GM19043 (cell line): ENCODE results near the gene NANOG.
"Not testable (repeated sequence)": the region's sequence is repeated elsewhere in the genome, so short reads cannot be mapped to it uniquely, and the experiment has no call there.

ENCODE experiments used
- ATAC-seq: cut with Tn5 transposase; IDR thresholded peaks from one replicate; pipeline ENCODE4 v1.9.1; 2021; ENCODE audit warnings: low read depth; ENCODE audit not compliant: unreplicated experiment

The NANOG gene

GRCh38 chr12:7798750-7799308 is 9.6 kb downstream of the NANOG start:
- not testable (repeated sequence) for ATAC-seq

GRCh38 chr12:7801460-7801859 is 12.3 kb downstream of the NANOG start:
- ATAC-seq: no peak

GRCh38 chr12:7806319-7806718 is 17.1 kb downstream of the NANOG start:
- ATAC-seq: not testable (repeated sequence)

GRCh38 chr12:7806863-7807487 is 17.8 kb downstream of the NANOG start:
- no peak for ATAC-seq

GRCh38 chr12:7825754-7826153 is 36.6 kb downstream of the NANOG start:
- not testable (repeated sequence) for ATAC-seq

GRCh38 chr12:7829737-7830136 is 40.5 kb downstream of the NANOG start:
- not testable (repeated sequence) for ATAC-seq

GRCh38 chr12:7832059-7832696 is 43.0 kb downstream of the NANOG start:
- ATAC-seq: no peak

GRCh38 chr12:7833201-7833600 is 44.0 kb downstream of the NANOG start:
- not testable (repeated sequence) for ATAC-seq

- ATAC-seq: no peak
Observed at GRCh38 chr12:7833831-7834230, 44.6 kb downstream of the NANOG start.

GRCh38 chr12:7834701-7835100 is 45.5 kb downstream of the NANOG start:
- ATAC-seq: no peak

GRCh38 chr12:7835116-7835515 is 45.9 kb downstream of the NANOG start:
- no peak for ATAC-seq

- no peak for ATAC-seq
Observed at GRCh38 chr12:7835766-7836165, 46.6 kb downstream of the NANOG start.

- no peak for ATAC-seq
Observed at GRCh38 chr12:7837366-7837765, 48.2 kb downstream of the NANOG start.

- not testable (repeated sequence) for ATAC-seq
Observed at GRCh38 chr12:7839226-7839625, 50.0 kb downstream of the NANOG start.

- ATAC-seq: not testable (repeated sequence)
Observed at GRCh38 chr12:7839848-7840247, 50.6 kb downstream of the NANOG start.

- not testable (repeated sequence) for ATAC-seq
Observed at GRCh38 chr12:7842444-7842843, 53.2 kb downstream of the NANOG start.

- ATAC-seq: not testable (repeated sequence)
Observed at GRCh38 chr12:7843149-7843548, 53.9 kb downstream of the NANOG start.

- ATAC-seq: not testable (repeated sequence)
Observed at GRCh38 chr12:7843583-7843982, 54.4 kb downstream of the NANOG start.

GRCh38 chr12:7844116-7844515 is 54.9 kb downstream of the NANOG start:
- no peak for ATAC-seq

GRCh38 chr12:7847226-7848097 is 58.3 kb downstream of the NANOG start:
- ATAC-seq: peak; percentile 68

GRCh38 chr12:7848098-7848422 is 58.9 kb downstream of the NANOG start:
- not testable (repeated sequence) for ATAC-seq
